ENCODE data around the gene MED12L. TPM values are rescaled to one million over a fixed set of nuclear protein-coding genes. Genes with fewer than 3 reads are reported as not detected.

MED12L gene
- total and polyA plus RNA-seq, 10 of the 15 experiments (the other 5 are each of a cell fraction or from before 2014, with no cell fraction given): 0.01 to 0.06 (median 0.03) TPM; not detected in 2

- POLR2A ChIA-PET: no interaction called here
- no peak for DNase-seq (ENCODE audit: low read depth, low spot score)
- TF ChIP-seq SKIL (IDR thresholded peaks at IDR 0.05; ENCODE audit: low read depth, poor library complexity, severe bottlenecking) (no peak), IKZF2 (IDR thresholded peaks at IDR 0.05) (no peak), HCFC1 (IDR thresholded peaks at IDR 0.05; ENCODE audit: low read length) (no peak), FOS (IDR thresholded peaks at IDR 0.05; ENCODE audit: borderline replicate concordance, extremely low read depth, insufficient read length) (no peak), IRF4 (IDR thresholded peaks at IDR 0.05; ENCODE audit: low read depth, low read length) (no peak), CBX5 (IDR thresholded peaks at IDR 0.05; ENCODE audit: low read depth) (no peak), SMAD5 (IDR thresholded peaks at IDR 0.05; ENCODE audit: low read depth) (no peak), POU2F2 (IDR thresholded peaks at IDR 0.05; ENCODE audit: borderline replicate concordance, low read depth, low read length) (no peak), ZBED1 (IDR thresholded peaks at IDR 0.05; ENCODE audit: borderline replicate concordance) (no peak), CHD1 (IDR thresholded peaks at IDR 0.05; ENCODE audit: low read depth, low read length) (no peak), FOXM1 (IDR thresholded peaks at IDR 0.05; ENCODE audit: low read depth, low read length) (no peak), NR2F1 (conservative IDR thresholded peaks at IDR 0.05) (no peak), EP300 (IDR thresholded peaks at IDR 0.05; ENCODE audit: borderline replicate concordance in 1 of 2, control insufficient read depth in 1 of 2, low read depth in 2 of 2, low read length in 2 of 2) (no peak), POLR2A (IDR thresholded peaks at IDR 0.05; ENCODE audit: low read depth, low read length) (no peak), CUX1 (IDR thresholded peaks at IDR 0.05; ENCODE audit: insufficient replicate concordance, low read depth, low read length) (no peak)
- TF ChIP-seq, protein P1, sequence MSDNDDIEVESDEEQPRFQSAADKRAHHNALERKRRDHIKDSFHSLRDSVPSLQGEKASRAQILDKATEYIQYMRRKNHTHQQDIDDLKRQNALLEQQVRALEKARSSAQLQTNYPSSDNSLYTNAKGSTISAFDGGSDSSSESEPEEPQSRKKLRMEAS (IDR thresholded peaks at IDR 0.05; ENCODE audit: low read depth, low read length): no peak
- TF ChIP-seq, protein P2, sequence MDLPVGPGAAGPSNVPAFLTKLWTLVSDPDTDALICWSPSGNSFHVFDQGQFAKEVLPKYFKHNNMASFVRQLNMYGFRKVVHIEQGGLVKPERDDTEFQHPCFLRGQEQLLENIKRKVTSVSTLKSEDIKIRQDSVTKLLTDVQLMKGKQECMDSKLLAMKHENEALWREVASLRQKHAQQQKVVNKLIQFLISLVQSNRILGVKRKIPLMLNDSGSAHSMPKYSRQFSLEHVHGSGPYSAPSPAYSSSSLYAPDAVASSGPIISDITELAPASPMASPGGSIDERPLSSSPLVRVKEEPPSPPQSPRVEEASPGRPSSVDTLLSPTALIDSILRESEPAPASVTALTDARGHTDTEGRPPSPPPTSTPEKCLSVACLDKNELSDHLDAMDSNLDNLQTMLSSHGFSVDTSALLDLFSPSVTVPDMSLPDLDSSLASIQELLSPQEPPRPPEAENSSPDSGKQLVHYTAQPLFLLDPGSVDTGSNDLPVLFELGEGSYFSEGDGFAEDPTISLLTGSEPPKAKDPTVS (IDR thresholded peaks at IDR 0.05; ENCODE audit: low read depth, low read length): no peak
Observed at GRCh38 chr3:151218136-151218535, 132.7 kb downstream of the MED12L start.

More at GRCh38 chr3:151218136-151218535, 132.7 kb downstream of the MED12L start:
- WGBS (ENCODE audit: insufficient coverage, insufficient replicate concordance, low lambda C conversion rate, missing lambda C conversion rate): 0% methylated on average over 1 of the region's 1 CpG
- ChIA-PET SMC1A (ENCODE audit: uncharacterized antibody, unreplicated experiment) (interaction anchor here (1.7 kb wide), 1 partner anchor 9 kb away, joined by 8 read pairs; no protein-coding TSS in a partner anchor), RAD21 (ENCODE audit: unreplicated experiment) (no interaction called here), CTCF (interaction anchor here (1.1 to 2.6 kb wide), 6 partner anchors 10 to 64 kb away, joined by 3 to 10 read pairs (median 6); no protein-coding TSS in a partner anchor)
- Histone ChIP-seq H3K79me2 (ENCODE audit: control insufficient read depth, insufficient read depth, low read length) (no peaks in the 10 kb centered on the region), H3K27ac (ENCODE audit: control insufficient read depth, insufficient read depth) (no peak overlapping the region), H3K9ac (ENCODE audit: control insufficient read depth, insufficient read depth, low read length) (no peak overlapping the region), H3K9me3 (replicated peaks; ENCODE audit: control insufficient read depth, insufficient read depth, low read length) (no peaks in the 10 kb centered on the region), H2AFZ (ENCODE audit: control insufficient read depth, low read depth, low read length) (no peak overlapping the region), H3K4me2 (ENCODE audit: control insufficient read depth, insufficient read depth) (no peak overlapping the region), H3K27me3 (replicated peaks in 1 of 2; ENCODE audit: control insufficient read depth in 2 of 2, insufficient read depth in 2 of 2, low read length in 1 of 2) (peaks cover 0 to 2% of the 10 kb centered on the region in 2 experiments; a peak in 2 of 4 replicates), H4K20me1 (ENCODE audit: control insufficient read depth, insufficient read depth) (no peaks in the 10 kb centered on the region), H3K4me1 (ENCODE audit: control insufficient read depth, insufficient read depth, low read length) (no peaks in the 10 kb centered on the region), H3K36me3 (ENCODE audit: control insufficient read depth in 2 of 2, insufficient read depth in 2 of 2, low read length in 1 of 2) (no peaks in the 10 kb centered on the region), H3K4me3 (no peak overlapping the region)
- BruUV-seq (replicated peaks): no TSS peak
- ATAC-seq: no peak
- intact Hi-C loops (cut with micrococcal nuclease; ENCODE audit: unreplicated experiment) (no loop called here), in situ Hi-C loops (cut with MboI) (no loop called here)
- no peak for FAIRE-seq

Measured in GM12878 (cell line).